ENCODE data around the gene ASF1A.
"Not testable (repeated sequence)": the region's sequence is repeated elsewhere in the genome, so short reads cannot be mapped to it uniquely, and the experiment has no call there.

Gene ASF1A

GRCh38 chr6:118893807-118894424, at the start of gene ASF1A:
TSS of gene ASF1A (plus strand) at chr6:118894152. CDS start at chr6:118894414, 262 bp downstream.
- peak; percentile 93 for DNase-seq (ENCODE audit: low spot score)
- FAIRE-seq = no peak

GRCh38 chr6:118844915-118845314, 49.0 kb upstream of the ASF1A start:
- DNase-seq (ENCODE audit: low spot score) = no peak
- FAIRE-seq = no peak

GRCh38 chr6:118853408-118853807, 40.5 kb upstream of the ASF1A start:
- FAIRE-seq (no peak), DNase-seq (ENCODE audit: low spot score) (no peak)

GRCh38 chr6:118856301-118856700, 37.7 kb upstream of the ASF1A start:
- DNase-seq (ENCODE audit: low spot score) (no peak), FAIRE-seq (no peak)

GRCh38 chr6:118859517-118860064, 34.4 kb upstream of the ASF1A start:
- FAIRE-seq = no peak
- DNase-seq (ENCODE audit: low spot score) = no peak

- FAIRE-seq (no peak), DNase-seq (ENCODE audit: low spot score) (no peak)
Measured at GRCh38 chr6:118860363-118860762, 33.6 kb upstream of the ASF1A start.

GRCh38 chr6:118860880-118861279, 33.1 kb upstream of the ASF1A start:
- no peak for DNase-seq (ENCODE audit: low spot score)
- FAIRE-seq = no peak

GRCh38 chr6:118862443-118862842, 31.5 kb upstream of the ASF1A start:
- DNase-seq (ENCODE audit: low spot score) (no peak), FAIRE-seq (no peak)

GRCh38 chr6:118864341-118865099, 29.4 kb upstream of the ASF1A start:
- DNase-seq (ENCODE audit: low spot score) (no peak), FAIRE-seq (no peak)

GRCh38 chr6:118865100-118865391, 28.9 kb upstream of the ASF1A start:
- FAIRE-seq = no peak
- DNase-seq (ENCODE audit: low spot score) = no peak

GRCh38 chr6:118867181-118867580, 26.8 kb upstream of the ASF1A start:
- DNase-seq (ENCODE audit: low spot score) = no peak

GRCh38 chr6:118868901-118869300, 25.1 kb upstream of the ASF1A start:
- not testable (repeated sequence) for DNase-seq (ENCODE audit: low spot score); FAIRE-seq

More at GRCh38 chr6:118867181-118867580, 26.8 kb upstream of the ASF1A start:
- FAIRE-seq = peak; percentile 30

GRCh38 chr6:118869350-118869749, 24.6 kb upstream of the ASF1A start:
- FAIRE-seq = no peak

GRCh38 chr6:118869894-118870589, 23.9 kb upstream of the ASF1A start:
- FAIRE-seq = no peak
- DNase-seq (ENCODE audit: low spot score) = no peak

More at GRCh38 chr6:118869350-118869749, 24.6 kb upstream of the ASF1A start:
- peak; percentile 35 for DNase-seq (ENCODE audit: low spot score)

GRCh38 chr6:118871331-118871730, 22.6 kb upstream of the ASF1A start:
- FAIRE-seq (no peak), DNase-seq (ENCODE audit: low spot score) (no peak)

- DNase-seq (ENCODE audit: low spot score) = no peak
- no peak for FAIRE-seq
Measured at GRCh38 chr6:118872318-118872717, 21.6 kb upstream of the ASF1A start.

- no peak for FAIRE-seq
- no peak for DNase-seq (ENCODE audit: low spot score)
Measured at GRCh38 chr6:118872726-118873125, 21.2 kb upstream of the ASF1A start.

- DNase-seq (ENCODE audit: low spot score) = no peak
- no peak for FAIRE-seq
Measured at GRCh38 chr6:118873239-118873638, 20.7 kb upstream of the ASF1A start.

- FAIRE-seq (no peak), DNase-seq (ENCODE audit: low spot score) (no peak)
Measured at GRCh38 chr6:118875672-118876071, 18.3 kb upstream of the ASF1A start.

GRCh38 chr6:118876198-118876597, 17.8 kb upstream of the ASF1A start:
- FAIRE-seq = no peak

GRCh38 chr6:118876814-118877213, 17.1 kb upstream of the ASF1A start:
- no peak for FAIRE-seq
- no peak for DNase-seq (ENCODE audit: low spot score)

More at GRCh38 chr6:118876198-118876597, 17.8 kb upstream of the ASF1A start:
- no peak for DNase-seq (ENCODE audit: low spot score)

GRCh38 chr6:118877806-118878205, 16.1 kb upstream of the ASF1A start:
- DNase-seq (ENCODE audit: low spot score) = no peak

More at GRCh38 chr6:118877806-118878205, 16.1 kb upstream of the ASF1A start:
- no peak for FAIRE-seq
